PC-3 (cell line): Measurements from ENCODE around the gene TMEM141. TPM values are rescaled to one million over a fixed set of nuclear protein-coding genes. Genes with fewer than 3 reads are reported as not detected.
A peak's percentile ranks its signal among the peaks of the same experiment; 100 is the strongest.
"Not testable (repeated sequence)": the region's sequence is repeated elsewhere in the genome, so short reads cannot be mapped to it uniquely, and the experiment has no call there.

Source experiments
- ATAC-seq: fragments of 200-7000 bp; cut with Tn5 transposase; 2 replicates; pipeline ENCODE4 v1.9.1; 2020; ENCODE audit warnings: mild to moderate bottlenecking, moderate library complexity
- BruUV-seq: library from RNA; stranded (reverse); fragments of 400-500 nt; replicated peaks from 2 replicates; lab custom pipeline; 2021; lab: Mats Ljungman, UMichigan
- CTCF ChIA-PET: fragments of 300-600 bp; sonication (Branson Sonifier 250); formaldehyde crosslinking; loops from one replicate; lab custom pipeline; 2022; ENCODE audit warnings: antibody characterized with exemption; lab: Charles Lee
- POLR2A ChIA-PET: fragments of 300-600 bp; sonication (Branson Sonifier 250); formaldehyde crosslinking; loops from one replicate; lab custom pipeline; 2022; ENCODE audit warnings: antibody characterized with exemption; ENCODE audit not compliant: unreplicated experiment; lab: Charles Lee
- DNase-seq: peaks from one replicate; pipeline ENCODE4 v3.0.0-alpha.2; 2015
- H2AFZ ChIP-seq: fragments of 300-600 bp; sonication (generic); 2 replicates; pipeline ENCODE4 v1.6.0; 2016; ENCODE audit warnings: antibody characterized with exemption, low read length
- H3F3A ChIP-seq: fragments of 300-600 bp; sonication (generic); one replicate; pipeline ENCODE4 v1.6.0; 2017; ENCODE audit warnings: antibody characterized with exemption, low read length, control low read depth, mild to moderate bottlenecking; ENCODE audit not compliant: unreplicated experiment
- H3K27ac ChIP-seq: fragments of 300-600 bp; sonication (generic); 2 replicates; pipeline ENCODE4 v1.5.1; 2016; ENCODE audit warnings: mild to moderate bottlenecking, low read length
- H3K27me3 ChIP-seq: fragments of 300-600 bp; sonication (generic); 2 replicates; pipeline ENCODE4 v1.6.1; 2016; ENCODE audit warnings: low read length, mixed read lengths
- H3K36me3 ChIP-seq: fragments of 300-600 bp; sonication (generic); 2 replicates; pipeline ENCODE4 v1.6.1; 2016; ENCODE audit warnings: low read depth, mixed run types, low read length, mixed read lengths
- H3K4me1 ChIP-seq: fragments of 300-600 bp; sonication (generic); 2 replicates; pipeline ENCODE4 v1.5.1; 2016; ENCODE audit warnings: low read length; ENCODE audit not compliant: insufficient read depth
- H3K4me2 ChIP-seq: fragments of 300-600 bp; sonication (generic); 2 replicates; pipeline ENCODE4 v1.6.0; 2016; ENCODE audit warnings: low read length
- H3K4me3 ChIP-seq: fragments of 300-600 bp; sonication (generic); 2 replicates; pipeline ENCODE4 v1.5.1; 2016; ENCODE audit warnings: mild to moderate bottlenecking, low read length, mixed read lengths
- H3K79me2 ChIP-seq: fragments of 300-600 bp; sonication (generic); 2 replicates; pipeline ENCODE4 v1.6.1; 2017; ENCODE audit warnings: low read length, mixed read lengths
- H3K9ac ChIP-seq: fragments of 300-600 bp; sonication (generic); 2 replicates; pipeline ENCODE4 v1.6.0; 2016; ENCODE audit warnings: mild to moderate bottlenecking, low read length
- H3K9me2 ChIP-seq: fragments of 300-600 bp; sonication (generic); replicated peaks from 2 replicates; pipeline ENCODE4 v1.6.1; 2016; ENCODE audit warnings: mixed run types, low read length, mixed read lengths
- H3K9me3 ChIP-seq: fragments of 300-600 bp; sonication (generic); 2 replicates; pipeline ENCODE4 v1.6.1; 2016; ENCODE audit warnings: low read length, mixed read lengths
- H4K20me1 ChIP-seq: fragments of 300-600 bp; sonication (generic); 2 replicates; pipeline ENCODE4 v1.6.1; 2016; ENCODE audit warnings: low read length, mixed read lengths
- CTCF ChIP-seq: fragments of 300-600 bp; sonication (generic); conservative IDR thresholded peaks from 2 replicates; pipeline ENCODE4 v1.5.1; 2017; ENCODE audit warnings: antibody characterized with exemption, low read depth, mild to moderate bottlenecking, low read length
- EZH2 ChIP-seq: fragments of 300-600 bp; sonication (generic); IDR thresholded peaks from one replicate; pipeline ENCODE4 v1.6.1; 2017; ENCODE audit warnings: antibody characterized with exemption, mild to moderate bottlenecking, low read length; ENCODE audit not compliant: unreplicated experiment
- EZH2phosphoT487 ChIP-seq: fragments of 300-600 bp; sonication (generic); IDR thresholded peaks from 2 replicates; pipeline ENCODE4 v1.6.1; 2018; ENCODE audit warnings: mild to moderate bottlenecking, antibody characterized with exemption, low read length, borderline replicate concordance
- intact Hi-C: fragments of 100-400 bp; cut with micrococcal nuclease; formaldehyde crosslinking; loops from 2 replicates; pipeline ENCODE4 v1.9.0; 2023
- total RNA-seq: library from RNA; depleted of rRNA; stranded (reverse); fragments of >200 nt; gene quantifications from 2 replicates; pipeline ENCODE4 v1.2.3, GENCODE V29; 2014

The TMEM141 gene
- total RNA-seq, 1 experiment from 2014 or later = 101 TPM

DNA sequence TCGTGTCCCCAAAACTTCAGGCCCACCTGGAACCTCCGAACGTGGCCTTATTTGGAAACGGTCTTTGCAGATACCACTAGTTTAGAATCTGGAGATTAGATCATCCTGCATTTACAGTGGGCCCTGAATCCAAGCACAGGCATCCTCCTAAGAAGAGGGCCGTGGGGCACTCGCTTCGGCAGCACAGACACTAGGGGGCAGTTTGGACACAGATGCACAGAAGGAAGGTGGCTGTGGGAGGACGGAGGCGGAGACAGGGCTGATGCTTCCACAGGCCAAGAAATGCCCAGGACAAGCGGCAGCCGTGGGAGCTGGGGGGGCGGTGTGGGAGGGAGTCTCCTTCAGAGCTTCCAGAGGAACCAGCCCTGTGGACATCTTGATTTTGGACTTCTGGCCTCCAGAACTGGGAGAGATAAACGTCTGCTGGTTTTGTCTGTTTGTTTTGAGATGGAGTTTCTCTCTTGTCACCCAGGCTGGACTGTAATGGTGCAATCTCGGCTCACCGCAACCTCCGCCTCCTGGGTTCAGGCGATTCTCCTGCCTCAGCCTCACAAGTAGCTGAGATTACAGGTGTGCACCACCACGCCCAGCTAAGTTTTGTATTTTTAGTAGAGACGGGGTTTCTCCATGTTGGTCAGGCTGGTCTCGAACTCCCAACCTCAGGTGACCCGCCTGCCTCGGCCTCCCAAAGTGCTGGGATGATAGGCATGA lies 30.2 kb upstream of the TMEM141 start:
- intact Hi-C loops, H3K27me3 ChIP-seq, BruUV-seq, H3K4me1 ChIP-seq, H3K36me3 ChIP-seq, H3F3A ChIP-seq, H4K20me1 ChIP-seq, H3K27ac ChIP-seq, H3K9me2 ChIP-seq, H3K4me3 ChIP-seq, H3K9ac ChIP-seq, H3K9me3 ChIP-seq, H3K79me2 ChIP-seq: not testable (repeated sequence)
- TF ChIP-seq CTCF = peak; percentile 59
- DNase-seq (peak; percentile 61), ATAC-seq (peak; percentile 90)
- ChIA-PET CTCF (interaction anchor here (0.6 to 0.8 kb wide), 2 partner anchors 17 to 268 kb away, joined by 3 to 6 read pairs; no protein-coding TSS in a partner anchor), POLR2A (interaction anchor here (0.6 kb wide), 1 partner anchor 294 kb away, joined by 3 read pairs; no protein-coding TSS in a partner anchor)
- peak overlapping the region; percentile 44; the same call in 1 of the 2 replicates for H3K4me2 ChIP-seq
- peak overlapping the region; percentile 71; the same call in 1 of the 2 replicates for H2AFZ ChIP-seq

- no peak overlapping the region for H3K9ac ChIP-seq
- no peaks in the 10 kb centered on the region for H3F3A ChIP-seq
- intact Hi-C loops = no loop called here
- no peak for TF ChIP-seq EZH2phosphoT487
- no peak for TF ChIP-seq CTCF
- TF ChIP-seq EZH2 = no peak
- BruUV-seq = no TSS peak
- no peak overlapping the region for H3K4me3 ChIP-seq
- no peaks in the 10 kb centered on the region for H3K36me3 ChIP-seq
- DNase-seq (no peak), ATAC-seq (no peak)
- CTCF ChIA-PET = interaction anchor here (0.6 to 0.8 kb wide), 2 partner anchors 16 to 267 kb away, joined by 3 to 6 read pairs; no protein-coding TSS in a partner anchor
- H3K9me2 ChIP-seq = no peaks in the 10 kb centered on the region
- no peak overlapping the region for H3K4me2 ChIP-seq
- no peaks in the 10 kb centered on the region for H3K79me2 ChIP-seq
- no peaks in the 10 kb centered on the region for H4K20me1 ChIP-seq
- POLR2A ChIA-PET = interaction anchor here (0.6 kb wide), 1 partner anchor 293 kb away, joined by 3 read pairs; no protein-coding TSS in a partner anchor
- H2AFZ ChIP-seq = no peak overlapping the region
- no peaks in the 10 kb centered on the region for H3K27me3 ChIP-seq
- H3K27ac ChIP-seq = no peak overlapping the region
- H3K4me1 ChIP-seq = no peaks in the 10 kb centered on the region
- H3K9me3 ChIP-seq = no peaks in the 10 kb centered on the region
These were observed 29.6 kb upstream of the TMEM141 start for GRCh38 chr9:136761545-136761981.

DNA sequence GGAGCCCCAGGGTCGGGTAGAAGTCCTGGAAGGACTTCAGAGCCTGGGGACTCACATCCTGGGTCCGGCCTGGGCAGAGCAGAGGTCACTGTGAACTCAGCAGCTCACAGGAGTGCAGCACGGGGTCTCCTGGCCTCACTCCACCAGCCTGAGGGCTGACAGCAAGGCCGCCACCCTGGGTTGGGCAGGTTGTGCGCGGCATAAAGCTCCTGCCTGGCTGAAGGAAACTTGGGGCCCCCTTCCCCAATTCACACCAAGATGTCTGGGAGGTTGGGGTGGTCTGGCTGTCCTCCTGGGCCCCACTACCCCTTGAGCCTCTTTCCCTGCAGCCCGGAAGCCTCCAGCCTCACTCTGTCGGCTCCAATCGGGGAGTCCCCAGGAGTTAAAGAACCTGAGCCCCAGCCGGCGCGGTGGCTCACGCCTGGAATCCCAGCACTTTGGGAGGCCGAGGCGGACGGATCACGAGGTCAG lies 28.9 kb upstream of the TMEM141 start:
- no peaks in the 10 kb centered on the region for H3K9me3 ChIP-seq
- POLR2A ChIA-PET = no interaction called here
- no peak overlapping the region for H3K4me3 ChIP-seq
- no peak overlapping the region for H3K9ac ChIP-seq
- intact Hi-C loops = no loop called here
- H3K79me2 ChIP-seq = no peaks in the 10 kb centered on the region
- no peak overlapping the region for H2AFZ ChIP-seq
- H4K20me1 ChIP-seq = no peaks in the 10 kb centered on the region
- H3K4me1 ChIP-seq = peaks cover 3% of the 10 kb centered on the region; the same call in 1 of the 2 replicates
- no peak for DNase-seq
- TF ChIP-seq EZH2 = no peak
- TF ChIP-seq CTCF = no peak
- no peak for TF ChIP-seq EZH2phosphoT487
- no peaks in the 10 kb centered on the region for H3K9me2 ChIP-seq
- no peaks in the 10 kb centered on the region for H3K36me3 ChIP-seq
- H3F3A ChIP-seq = no peaks in the 10 kb centered on the region
- H3K4me2 ChIP-seq = no peak overlapping the region
- no peaks in the 10 kb centered on the region for H3K27me3 ChIP-seq
- no TSS peak for BruUV-seq
- H3K27ac ChIP-seq = no peak overlapping the region
- ATAC-seq = no peak
- CTCF ChIA-PET = no interaction called here
